ENCODE measurements around the gene IRF2BP2.
"Not testable (repeated sequence)": the region's sequence is repeated elsewhere in the genome, so short reads cannot be mapped to it uniquely, and the experiment has no call there.

Gene IRF2BP2

DNA sequence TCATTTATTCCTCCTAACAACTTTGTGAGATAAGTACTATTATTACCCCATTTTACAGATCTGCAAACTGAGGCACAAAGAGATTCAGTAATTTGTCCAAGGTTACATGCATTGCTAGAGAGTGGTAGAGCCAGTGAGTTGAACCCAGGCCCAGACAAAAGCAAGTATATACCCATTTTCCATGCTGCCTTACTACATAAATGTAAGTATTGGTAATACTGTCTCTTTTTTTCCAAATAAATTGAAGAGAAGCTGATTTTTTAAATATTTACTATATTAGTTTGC lies 33.8 kb upstream of the IRF2BP2 start:
- TF ChIP-seq, protein P1, sequence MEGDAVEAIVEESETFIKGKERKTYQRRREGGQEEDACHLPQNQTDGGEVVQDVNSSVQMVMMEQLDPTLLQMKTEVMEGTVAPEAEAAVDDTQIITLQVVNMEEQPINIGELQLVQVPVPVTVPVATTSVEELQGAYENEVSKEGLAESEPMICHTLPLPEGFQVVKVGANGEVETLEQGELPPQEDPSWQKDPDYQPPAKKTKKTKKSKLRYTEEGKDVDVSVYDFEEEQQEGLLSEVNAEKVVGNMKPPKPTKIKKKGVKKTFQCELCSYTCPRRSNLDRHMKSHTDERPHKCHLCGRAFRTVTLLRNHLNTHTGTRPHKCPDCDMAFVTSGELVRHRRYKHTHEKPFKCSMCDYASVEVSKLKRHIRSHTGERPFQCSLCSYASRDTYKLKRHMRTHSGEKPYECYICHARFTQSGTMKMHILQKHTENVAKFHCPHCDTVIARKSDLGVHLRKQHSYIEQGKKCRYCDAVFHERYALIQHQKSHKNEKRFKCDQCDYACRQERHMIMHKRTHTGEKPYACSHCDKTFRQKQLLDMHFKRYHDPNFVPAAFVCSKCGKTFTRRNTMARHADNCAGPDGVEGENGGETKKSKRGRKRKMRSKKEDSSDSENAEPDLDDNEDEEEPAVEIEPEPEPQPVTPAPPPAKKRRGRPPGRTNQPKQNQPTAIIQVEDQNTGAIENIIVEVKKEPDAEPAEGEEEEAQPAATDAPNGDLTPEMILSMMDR (conservative IDR thresholded peaks at IDR 0.05; ENCODE audit: low read depth, low read length): no peak
- H3K4me3 ChIP-seq (ENCODE audit: low read length): no peak overlapping the region
- no peak for DNase-seq (ENCODE audit: low read depth)

DNA sequence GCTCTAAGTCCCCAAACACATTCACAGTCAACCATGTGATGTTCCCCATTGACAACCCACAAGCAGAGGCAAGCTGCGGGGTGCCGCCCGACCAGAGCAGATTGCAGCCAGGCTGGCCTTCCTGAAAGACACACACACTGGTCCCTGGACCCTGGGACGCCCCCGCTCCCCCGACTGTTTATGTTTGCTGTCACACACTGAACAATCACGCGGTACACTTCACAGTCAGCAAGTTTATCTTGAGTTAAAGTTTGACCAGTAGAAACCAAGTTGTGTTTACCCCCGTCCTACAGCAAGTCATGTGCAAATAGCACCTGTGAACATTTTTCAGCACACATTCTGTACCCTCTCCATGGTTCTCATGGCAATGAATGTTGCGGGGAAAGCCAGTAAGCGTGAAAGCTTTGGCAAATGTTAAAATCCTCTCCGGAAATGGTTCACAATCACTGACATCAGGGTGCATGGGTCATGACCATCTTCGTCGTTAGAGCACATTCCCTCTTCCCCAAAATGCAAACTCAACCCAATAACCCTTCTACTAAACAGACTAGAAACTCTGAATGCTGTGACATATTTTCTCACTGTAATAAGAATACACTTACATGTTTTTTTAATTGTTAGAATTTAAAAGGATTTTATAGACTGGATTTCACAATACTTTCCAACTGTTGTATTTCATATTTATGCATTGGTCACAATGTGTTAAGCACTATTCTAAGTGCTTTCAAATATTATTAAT lies 33.3 kb upstream of the IRF2BP2 start:
- TF ChIP-seq, protein P1 (conservative IDR thresholded peaks at IDR 0.05; ENCODE audit: low read depth, low read length): no peak
- H3K4me3 ChIP-seq (ENCODE audit: low read length): no peak overlapping the region
- no peak for DNase-seq (ENCODE audit: low read depth)

DNA sequence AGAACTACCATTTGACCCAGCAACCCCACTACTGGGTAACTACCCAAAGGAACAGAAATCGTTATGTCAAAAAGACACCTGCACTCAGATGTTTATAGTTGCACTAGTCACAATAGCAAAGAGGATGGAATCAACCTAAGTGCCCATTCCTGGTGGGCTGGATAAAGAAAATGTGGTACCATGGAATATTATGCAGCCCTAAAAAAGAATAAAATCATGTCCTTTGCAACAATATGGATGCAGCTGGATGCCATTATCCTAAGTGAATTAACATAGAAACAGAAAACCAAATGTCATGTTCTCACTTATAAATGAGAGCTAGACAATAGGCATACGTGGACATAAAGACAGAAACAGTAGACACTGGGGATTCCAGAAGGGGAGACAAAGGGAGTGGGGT lies 32.5 kb upstream of the IRF2BP2 start:
- H3K4me3 ChIP-seq (ENCODE audit: low read length): no peak overlapping the region
- DNase-seq (ENCODE audit: low read depth): no peak
- TF ChIP-seq, protein P1 (conservative IDR thresholded peaks at IDR 0.05; ENCODE audit: low read depth, low read length): no peak

- TF ChIP-seq, protein P1 (conservative IDR thresholded peaks at IDR 0.05; ENCODE audit: low read depth, low read length): no peak
- DNase-seq (ENCODE audit: low read depth): no peak
- H3K4me3 ChIP-seq (ENCODE audit: low read length): no peak overlapping the region
Measured at GRCh38 chr1:234639961-234640360, 30.0 kb upstream of the IRF2BP2 start.

DNA sequence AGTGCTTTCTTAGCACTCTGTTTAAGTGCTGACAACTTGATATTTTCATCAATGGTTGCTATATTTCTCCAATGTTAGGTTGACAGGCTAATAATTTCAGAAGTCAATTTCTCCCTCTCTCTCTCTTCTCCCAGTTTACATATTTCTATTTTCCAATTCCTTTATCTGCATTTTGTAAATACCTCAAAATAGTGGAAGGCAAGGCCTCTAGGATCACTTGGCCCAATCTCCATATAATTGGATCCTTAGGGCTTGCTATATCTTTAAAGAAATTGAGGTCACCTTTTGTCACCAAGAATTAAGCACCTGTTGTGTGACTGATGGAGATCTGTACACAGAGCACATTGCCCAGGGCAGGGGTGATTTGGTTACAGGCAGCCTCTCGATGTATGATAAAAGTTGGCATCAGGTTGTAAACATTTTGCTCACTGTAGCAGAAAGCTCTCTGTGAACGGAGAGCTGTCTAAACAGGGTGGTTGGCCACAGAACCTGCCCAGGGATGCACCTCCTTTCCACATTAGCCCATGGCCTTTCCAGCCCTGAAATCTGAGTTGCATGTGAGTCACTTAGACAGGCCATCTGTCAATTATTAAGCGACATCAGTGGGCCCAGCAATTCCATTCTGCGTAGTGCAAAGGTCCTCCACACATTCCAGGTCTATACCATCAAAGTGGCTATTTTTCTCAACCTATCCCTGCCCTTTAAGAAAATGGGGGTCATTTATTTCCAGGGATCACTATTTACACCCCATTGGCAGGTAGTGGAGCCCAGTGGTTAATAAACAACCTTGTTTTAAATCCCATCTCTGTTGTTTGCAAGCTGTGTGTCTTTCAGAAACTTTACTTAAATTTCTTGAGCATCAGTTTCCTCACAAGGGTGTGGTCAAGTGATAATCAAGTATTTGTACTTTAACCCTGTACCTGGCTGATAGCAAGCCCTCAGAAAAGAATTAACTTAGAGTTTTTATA lies 29.1 kb upstream of the IRF2BP2 start:
- H3K4me3 ChIP-seq (ENCODE audit: low read length): no peak overlapping the region
- TF ChIP-seq, protein P1 (conservative IDR thresholded peaks at IDR 0.05; ENCODE audit: low read depth, low read length): no peak
- no peak for DNase-seq (ENCODE audit: low read depth)

- DNase-seq (ENCODE audit: low read depth): not testable (repeated sequence)
Measured at GRCh38 chr1:234634922-234635321, 24.9 kb upstream of the IRF2BP2 start.

DNA sequence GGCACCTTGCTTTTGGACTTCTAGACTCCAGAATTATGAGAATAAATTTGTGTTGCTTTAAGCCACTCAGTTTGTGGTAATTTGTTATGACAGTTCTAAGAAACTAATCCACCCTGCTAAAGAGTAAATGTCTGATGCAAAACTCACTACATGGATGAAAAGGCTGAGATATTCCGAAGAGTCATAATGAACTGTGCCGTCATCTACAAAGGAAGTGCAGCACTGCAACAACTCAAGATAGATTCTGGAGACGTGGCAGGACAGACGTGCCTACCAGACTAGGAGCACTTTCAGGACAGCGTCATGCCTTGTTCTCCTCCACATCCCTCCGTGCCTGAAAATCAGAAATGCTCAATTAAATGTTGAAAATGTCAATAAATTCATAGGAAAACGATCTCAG lies 24.4 kb upstream of the IRF2BP2 start:
- no peak for DNase-seq (ENCODE audit: low read depth)
- no peak overlapping the region for H3K4me3 ChIP-seq (ENCODE audit: low read length)
- TF ChIP-seq, protein P1 (conservative IDR thresholded peaks at IDR 0.05; ENCODE audit: low read depth, low read length): no peak

More at GRCh38 chr1:234634922-234635321, 24.9 kb upstream of the IRF2BP2 start:
- not testable (repeated sequence) for H3K4me3 ChIP-seq (ENCODE audit: low read length)
